ENCODE results near the gene DIO1. TPM values are rescaled to one million over a fixed set of nuclear protein-coding genes. Genes with fewer than 3 reads are reported as not detected.

The DIO1 gene
- total RNA-seq, 1 donor from 2014 or later, result not detected

DNA sequence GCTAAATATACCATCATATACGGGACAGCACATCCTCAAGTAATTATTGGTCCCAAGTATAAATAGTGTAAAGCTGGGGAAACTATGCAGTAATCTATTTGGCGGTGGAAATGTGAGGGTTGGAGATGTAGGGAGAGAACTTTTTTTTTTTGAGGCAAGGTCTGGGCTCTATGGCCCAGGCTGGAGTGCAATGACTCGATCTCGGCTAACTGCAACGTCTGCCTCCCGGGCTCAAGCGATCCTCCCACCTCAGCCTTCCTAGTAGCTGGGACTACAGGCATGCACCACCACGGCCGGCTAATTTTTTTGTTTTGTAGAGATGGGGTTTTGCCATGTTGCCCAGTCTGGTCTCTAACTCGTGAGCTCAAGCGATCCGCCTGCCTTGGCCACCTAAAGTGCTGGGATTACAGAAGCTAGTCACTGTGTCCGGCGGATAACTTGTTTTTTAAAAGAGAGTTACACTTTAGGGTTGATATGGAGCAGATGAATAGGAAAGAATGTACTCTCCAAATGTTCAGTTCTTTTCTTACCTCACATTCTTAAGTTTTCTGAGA lies 49.6 kb downstream of the DIO1 start:
- DNase-seq, result no peak

DNA sequence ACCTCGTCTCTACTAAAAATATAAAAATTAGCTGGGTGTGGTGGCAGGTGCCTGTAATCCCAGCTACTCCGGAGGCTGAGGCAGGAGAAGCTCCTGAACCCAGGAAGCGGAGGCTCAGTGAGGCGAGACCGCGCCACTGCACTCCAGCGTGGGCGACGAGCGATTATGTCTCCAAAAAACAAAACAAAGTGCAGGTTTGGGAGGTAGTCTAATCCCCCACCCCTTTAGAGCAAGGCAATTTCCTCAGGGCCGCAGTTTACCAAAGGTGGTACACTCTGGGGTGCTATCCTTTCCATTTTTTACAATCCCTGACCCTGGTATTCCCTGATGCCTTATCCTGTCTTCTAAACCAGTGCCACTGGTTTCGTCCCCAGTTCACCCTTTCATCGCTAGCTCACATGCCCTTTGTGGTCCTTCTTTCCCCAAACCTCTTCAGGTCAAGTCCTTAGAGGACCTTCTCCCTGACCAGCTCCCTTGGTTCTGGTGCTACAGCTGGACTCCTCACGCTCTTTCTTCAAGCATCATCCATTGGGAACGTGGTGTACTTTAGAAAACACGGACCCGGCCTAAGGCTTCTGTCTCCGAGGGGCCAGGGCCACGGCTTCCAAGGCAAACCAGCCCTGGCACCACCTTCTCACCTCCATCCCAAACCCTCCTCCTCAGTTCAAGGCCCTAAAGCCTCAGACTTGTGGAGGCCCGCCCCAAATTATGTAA lies 50.6 kb downstream of the DIO1 start:
- no peak for DNase-seq

DNA sequence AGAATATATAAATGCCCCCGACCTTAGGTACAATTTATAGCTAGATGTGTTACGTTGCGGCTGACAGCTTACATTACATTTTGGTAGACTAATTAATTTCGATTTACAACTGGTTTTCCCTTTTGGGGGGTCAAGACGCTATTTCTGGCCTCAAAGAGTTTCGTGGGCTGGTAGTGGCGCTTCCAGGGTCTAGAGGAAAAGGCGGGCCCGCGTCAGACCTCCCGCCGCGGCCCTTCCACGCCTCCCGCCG lies 51.1 kb downstream of the DIO1 start:
- DNase-seq, result no peak

DNA sequence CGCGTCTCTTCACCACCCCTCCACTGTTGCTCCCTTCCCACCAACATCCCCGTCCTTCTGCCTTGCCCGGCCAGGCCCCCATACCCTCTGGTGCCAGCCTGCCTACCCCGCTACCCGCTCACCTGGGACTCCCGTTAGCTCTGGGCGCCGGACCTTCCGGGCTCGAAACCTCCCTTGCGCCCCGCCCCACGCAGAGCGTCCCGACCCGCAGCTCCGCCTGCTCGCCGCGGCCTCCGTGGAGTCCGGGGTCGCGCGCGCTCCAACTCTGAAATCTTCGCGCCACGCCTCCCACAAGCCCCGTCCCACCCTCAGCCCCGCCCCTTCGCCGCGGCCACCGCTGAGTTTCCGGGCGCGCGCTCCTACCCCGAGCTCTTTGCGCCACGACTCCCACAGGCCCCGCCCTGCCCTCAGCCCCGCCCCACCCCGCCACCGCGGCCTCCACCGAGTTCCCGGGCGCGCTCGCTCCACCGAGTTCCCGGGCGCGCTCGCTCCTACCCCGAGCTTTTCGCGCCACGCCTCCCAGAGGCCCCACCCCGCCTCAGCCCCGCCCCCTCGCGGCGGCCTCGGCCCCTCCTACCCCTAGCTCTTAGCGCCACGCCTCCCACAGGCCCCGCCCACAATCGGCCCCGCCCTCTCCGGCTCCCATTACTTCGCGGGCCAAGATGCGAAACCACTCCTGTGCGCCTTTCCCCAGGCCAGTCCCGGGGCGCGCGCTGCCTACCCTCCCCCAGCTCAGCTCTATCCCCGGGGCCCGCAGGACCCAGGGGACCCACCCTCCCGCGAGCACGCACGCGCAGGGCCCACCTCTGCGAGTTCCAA lies 51.7 kb downstream of the DIO1 start, which contains the start of gene IFT25:
Gene IFT25, minus strand, starts transcription at position 267 of the 819 bp plus-strand sequence. CDS start 5,617 bp downstream, outside the sequence.
- DNase-seq, result peak; percentile 98

DNA sequence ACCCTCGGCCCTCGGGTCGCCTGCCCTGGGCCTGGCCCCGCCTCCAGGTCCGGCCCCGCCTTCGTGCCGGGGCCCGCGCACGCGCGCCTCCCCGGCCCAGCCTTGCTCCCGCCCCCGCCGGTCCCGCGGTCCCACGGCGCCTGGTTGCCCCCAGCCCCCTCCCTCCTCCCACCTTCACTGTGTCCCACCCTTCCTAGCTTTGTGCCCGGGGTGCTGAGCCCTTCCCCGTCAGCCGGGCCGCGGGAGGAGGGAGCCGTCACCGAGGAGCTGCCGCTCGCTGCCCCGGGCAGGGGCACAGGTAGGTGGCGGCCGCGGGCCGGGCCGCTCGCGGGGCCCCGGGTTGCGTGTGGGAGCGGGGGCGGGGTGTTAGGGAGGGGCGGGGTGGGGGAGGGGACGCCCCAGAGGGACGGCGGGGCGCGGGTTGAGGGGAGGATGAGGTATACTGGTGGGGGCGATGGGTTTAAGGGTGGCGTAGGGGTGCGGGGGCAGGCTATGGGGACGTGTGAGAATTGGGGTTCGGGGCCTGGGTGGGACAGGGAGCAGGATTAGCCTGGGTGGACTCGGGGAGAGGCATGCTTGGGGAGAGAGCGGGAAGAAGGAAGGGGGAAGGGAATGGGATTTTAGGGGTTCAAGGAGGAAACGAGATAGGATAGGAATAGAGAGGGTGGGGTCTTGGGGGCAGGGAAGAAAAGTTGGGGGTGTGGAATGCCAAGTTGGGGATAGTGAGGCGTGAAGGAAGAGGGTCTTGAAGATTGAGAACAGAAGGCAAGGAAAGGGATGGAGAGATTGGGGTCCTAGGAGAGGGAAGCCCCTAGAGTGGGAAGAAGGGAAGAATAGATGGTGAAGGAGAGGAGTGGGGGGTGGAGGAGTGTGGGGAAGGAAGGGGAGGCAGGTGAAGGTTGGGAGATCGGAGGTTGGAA lies 52.5 kb downstream of the DIO1 start, which contains the start of gene LRRC42:
Gene LRRC42, plus strand, starts transcription at position 99 of the 920 bp plus-strand sequence. CDS start 5,650 bp downstream, outside the sequence.
- DNase-seq, result no peak

DNA sequence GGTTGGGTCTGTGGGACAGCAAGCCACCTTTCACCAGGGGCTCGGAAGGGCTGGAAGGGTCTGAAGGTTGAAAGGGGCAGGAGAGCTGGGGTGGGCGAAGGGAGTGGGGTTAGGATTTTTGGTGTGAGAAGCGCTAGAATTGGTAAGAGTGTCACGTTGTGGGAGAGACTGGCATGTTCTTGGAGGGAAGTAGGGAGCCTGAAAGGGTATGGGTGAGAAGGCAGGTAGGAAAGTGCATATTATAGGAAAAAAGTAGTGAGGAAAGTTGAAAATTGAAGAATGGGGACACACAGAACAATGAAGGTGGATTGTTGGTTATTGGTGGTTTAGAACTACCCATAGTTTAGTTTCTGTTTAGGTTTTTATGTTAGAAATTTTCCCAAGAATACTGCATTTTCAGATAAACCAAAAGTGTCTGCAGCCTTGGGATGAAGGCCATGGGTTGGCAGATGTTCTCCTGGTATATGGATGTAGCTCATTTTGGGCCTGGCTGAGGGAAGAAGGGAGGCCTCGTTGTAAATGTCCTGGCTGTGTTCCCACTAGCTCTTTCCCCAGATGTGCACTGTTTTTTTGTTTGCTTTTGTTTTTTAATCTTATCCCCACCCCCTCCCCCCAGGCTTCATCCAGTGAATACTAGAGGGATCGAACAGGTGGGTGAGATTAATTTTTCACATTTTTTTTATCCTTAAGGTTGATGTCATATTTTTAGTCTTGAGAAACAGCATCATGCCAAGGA lies 53.4 kb downstream of the DIO1 start:
- DNase-seq, result peak; percentile 49

DNA sequence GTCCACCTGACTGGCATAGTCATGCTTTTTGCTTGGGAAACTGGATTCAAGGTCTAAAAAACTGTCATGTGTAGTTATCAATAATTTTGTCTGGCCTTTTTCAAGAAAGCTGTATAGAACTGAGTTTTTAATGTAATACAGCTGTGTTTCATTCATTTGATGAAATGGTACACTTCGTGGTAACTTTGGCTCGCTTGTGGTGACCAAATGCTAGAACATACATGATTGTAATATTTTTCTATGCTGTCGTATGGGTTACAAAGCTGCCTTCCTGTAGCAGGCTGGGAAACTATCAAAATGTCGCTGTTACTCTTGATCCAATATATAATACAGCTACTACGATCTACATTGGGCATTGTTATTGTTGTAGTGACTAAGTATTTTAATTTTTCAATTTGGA lies 54.3 kb downstream of the DIO1 start:
- DNase-seq, result no peak

DNA sequence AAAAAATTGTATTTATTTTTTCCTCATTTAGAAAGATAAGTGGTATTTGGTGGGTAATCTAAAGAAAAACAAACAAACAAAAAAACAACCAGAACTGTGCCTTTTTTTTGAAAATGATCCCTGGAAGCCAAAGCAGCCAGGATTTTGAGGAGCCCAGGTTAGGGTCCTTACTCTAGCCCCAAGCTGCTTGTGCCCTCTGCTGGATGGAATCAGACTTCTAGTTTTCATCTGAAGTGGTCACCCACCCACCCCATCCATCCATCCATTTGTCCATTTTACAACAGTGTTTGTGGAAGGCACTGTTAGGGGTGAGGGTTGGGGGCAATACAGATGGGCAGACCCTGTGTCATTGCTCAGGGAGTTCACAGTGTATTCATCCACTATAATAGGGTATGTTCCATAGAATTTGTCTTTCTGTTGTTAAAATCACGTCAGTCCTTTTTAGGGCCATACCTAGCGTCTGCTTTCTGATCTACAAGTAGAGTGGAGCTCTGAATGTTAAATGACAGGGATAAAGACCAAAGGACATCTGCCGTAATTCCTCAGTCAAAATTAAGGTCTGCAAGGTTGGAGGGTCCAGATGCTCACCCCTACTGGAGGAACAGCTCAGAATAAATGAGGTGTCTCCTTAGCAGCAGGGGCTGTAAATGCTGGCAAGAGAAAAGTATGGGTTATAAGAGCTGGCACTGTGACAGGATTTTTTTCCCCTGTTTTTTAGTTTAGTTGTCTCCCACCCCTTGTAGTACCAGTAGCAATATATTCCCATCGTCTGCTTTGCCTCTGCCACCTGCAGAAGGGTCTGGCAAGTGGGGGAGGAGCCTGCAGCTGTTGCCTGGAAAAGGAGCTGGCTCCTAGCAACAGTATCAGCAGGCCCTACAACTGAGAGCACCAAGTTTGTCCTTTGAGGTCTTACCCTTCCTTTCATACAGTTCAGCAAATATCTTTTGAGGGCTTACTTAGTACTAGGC lies 55.3 kb downstream of the DIO1 start:
- peak; percentile 61 for DNase-seq

DNA sequence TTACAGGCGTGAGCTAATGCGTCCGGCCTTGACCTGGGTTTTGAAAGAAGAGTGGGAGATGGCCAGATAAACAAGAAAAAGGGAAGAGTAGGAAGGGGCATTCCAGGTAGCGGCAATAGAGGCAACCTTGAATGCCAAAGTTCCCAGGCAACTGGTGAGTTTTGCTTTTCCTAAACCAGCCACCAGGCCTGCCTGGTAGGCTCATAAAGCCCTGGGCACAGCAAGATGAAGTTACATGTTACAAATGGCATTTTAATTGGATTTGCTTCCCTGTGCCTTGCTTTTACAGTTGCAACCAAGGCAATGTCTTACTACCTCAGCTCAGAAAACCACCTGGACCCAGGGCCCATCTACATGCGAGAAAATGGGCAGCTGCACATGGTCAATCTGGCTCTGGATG lies 57.7 kb downstream of the DIO1 start:
- DNase-seq, result no peak

DNA sequence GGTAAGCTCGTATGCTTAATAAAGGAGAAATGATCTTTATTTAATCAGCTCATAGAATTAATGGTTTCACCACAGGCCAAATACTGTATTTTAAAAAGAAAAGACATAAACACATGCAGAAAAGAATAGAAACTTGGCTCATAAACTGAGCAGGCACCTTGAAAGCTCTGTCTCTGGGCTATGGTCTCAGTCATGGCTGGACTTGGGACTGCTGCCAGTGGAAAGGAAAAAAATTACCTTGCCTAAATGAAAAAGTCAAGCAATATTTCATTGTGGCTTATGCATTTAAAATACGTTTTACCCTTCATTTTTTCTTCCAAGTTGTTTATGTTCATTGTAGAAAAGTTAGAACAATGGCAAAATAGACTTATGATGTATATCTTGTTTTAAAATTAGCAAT lies 60.1 kb downstream of the DIO1 start:
- DNase-seq, result no peak

DNA sequence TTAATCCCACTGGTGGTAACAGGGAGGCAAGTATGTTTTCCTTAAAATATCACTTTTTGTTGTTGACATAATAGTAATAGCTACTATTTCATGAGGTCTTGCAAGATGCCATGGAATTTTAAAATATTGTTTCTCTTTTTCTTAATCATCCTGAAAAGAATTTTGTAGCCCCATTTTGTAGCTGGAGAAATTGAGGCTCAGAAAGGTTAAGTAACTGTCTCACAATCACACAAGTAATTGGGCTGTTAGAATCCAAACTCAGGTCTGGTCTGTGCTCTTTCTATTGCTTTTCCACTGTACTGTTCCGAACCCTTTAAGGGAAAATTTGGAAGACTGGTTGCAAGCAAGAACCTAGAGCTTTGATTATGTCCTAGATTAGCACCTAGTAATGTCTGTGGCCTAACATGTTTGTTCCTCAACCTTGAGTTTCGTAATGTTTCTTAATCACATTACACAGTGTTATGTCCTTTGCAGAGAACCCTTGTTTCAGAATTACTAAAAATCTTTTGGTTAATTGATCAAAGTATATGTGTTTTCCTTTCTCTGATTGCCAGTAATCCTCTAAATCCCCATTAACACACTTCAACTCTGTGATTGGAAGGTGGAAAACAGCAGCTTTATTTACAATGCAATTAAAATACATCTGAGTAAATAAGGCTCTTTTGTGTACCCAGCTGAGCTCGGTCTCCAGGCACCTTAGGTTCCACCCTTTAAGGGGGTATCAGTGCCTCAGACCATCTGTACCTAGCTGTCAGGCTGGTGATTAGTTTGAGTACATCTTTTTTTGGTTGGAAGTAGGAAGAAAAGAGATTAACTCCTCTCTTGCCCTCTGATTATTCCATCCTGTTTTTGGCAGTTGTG lies 62.6 kb downstream of the DIO1 start:
- no peak for DNase-seq

DNA sequence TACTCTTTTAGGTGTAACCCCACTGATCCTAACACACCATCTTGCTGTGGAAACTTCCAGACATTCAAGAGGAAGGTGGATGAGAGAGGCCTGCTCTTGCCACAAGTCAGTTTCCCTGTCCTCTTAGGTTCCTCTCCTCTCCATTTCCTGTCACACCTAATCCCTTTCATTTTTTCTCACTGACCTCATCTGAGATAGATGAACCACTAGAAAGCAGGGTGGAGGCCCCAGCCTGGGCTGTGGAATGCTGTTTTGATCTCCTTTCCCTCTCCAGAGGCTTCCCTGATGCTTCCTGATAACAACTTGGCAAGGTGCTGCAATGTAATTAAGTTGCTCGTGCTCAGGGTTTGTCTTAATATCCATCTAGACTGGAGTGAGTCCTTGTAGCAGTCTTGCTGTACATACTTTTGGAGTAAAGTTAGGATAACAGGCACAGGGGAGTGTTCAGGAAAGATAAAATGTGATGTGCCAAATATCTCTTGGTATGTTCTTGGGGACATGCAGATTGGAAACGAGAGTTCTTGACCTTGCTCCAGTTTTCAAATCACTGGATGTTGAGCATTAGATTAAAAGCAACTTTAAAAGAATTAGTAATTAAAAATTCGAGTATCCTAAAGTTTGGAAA lies 63.3 kb downstream of the DIO1 start:
- no peak for DNase-seq

DNA sequence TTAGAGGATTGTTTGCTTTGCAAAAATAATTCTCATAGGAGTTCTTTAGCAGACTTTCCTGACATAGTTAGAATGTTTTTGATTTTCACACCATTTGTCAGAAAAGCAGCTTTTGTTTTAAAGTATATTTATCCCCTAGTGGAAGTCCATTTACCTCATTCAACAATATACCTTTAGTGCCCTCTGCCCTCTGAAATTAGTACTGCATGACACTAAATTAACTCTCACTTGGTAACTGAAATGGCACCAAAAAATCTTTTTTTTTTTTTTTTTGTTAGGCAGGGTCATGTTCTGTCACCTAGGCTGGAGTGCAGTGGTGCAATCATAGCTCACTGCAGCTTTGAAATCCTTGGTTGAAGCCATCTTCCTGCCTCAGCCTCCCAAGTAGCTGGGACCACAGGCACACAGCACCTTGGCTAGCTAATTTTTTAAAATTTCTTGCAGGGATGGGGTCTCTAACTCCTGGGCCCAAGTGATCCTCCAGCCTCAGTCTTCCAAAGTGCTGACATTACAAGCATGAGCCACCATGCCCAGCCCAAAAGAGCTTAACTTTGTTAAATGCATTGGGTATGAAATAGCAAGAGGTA lies 65.8 kb downstream of the DIO1 start:
- peak; percentile 41 for DNase-seq

Other genes with a start within 250 kb of the DIO1 start
- gene GLIS1, start 155.0 kb upstream of the DIO1 start, total RNA-seq, result 0.21 TPM
- gene NDC1, start 55.9 kb upstream of the DIO1 start, total RNA-seq, result 22.0 TPM
- gene YIPF1, start 4.4 kb upstream of the DIO1 start, total RNA-seq, result 14.1 TPM
- 11.1 TPM for gene IFT25, start 51.5 kb downstream of the DIO1 start, total RNA-seq
- 8.0 TPM for gene LRRC42, start 52.2 kb downstream of the DIO1 start, total RNA-seq
- gene LDLRAD1, start 124.0 kb downstream of the DIO1 start, total RNA-seq, result not detected
- 161 TPM for gene TMEM59, start 159.0 kb downstream of the DIO1 start, total RNA-seq
- gene TCEANC2, start 159.4 kb downstream of the DIO1 start, total RNA-seq, result 4.8 TPM

Data from tongue (tissue), 2 donors.